ENCODE data around the gene CCDC87. TPM values are rescaled to one million over a fixed set of nuclear protein-coding genes. Genes with fewer than 3 reads are reported as not detected.

Gene CCDC87
- total RNA-seq, 2 experiments from 2014 or later, result 0.09 to 0.14 TPM

DNA sequence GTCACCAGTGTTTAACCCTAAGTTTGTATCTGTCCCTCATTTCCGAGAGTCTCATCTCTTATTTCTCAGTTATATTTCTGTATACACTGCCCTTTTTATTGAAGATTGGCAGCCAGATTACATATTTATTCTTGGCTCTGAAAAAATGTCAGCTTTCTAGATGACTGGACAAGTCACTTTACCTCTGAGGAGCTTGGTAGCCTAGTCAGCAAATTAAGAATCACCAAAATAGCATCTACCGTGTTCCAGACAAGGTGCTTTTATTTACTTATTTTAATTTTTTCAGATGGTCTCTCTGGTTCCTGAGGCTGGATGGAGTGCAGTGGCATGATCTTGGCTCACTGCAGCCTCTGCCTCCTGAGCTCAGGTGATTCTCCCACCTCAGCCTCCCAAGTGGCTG, 40.1 kb upstream of the CCDC87 start:
- H3K4me1 Mint-ChIP-seq, result peaks cover 47% of the 10 kb centered on the region
- intact Hi-C loops (cut with DNase I, micrococcal nuclease), result loop anchor here in 1 of 2 experiments (10.0 kb wide), 1 partner anchor 852 kb away; the partner anchor contains the start of gene AIP
- H3K27ac Mint-ChIP-seq, result no peak overlapping the region
- ATAC-seq, result no peak
- CTCF ChIA-PET, result interaction anchor here (0.7 to 1.9 kb wide), 3 partner anchors 9 to 55 kb away, joined by 3 to 12 read pairs (median 5); partner anchors contain the start of gene RBM4B
- POLR2A ChIA-PET, result interaction anchor here (0.6 to 1.7 kb wide), 5 partner anchors 9 to 637 kb away, joined by 3 to 8 read pairs (median 5); partner anchors contain the start of gene RBM14
- no peak for DNase-seq
- H3K36me3 Mint-ChIP-seq (ENCODE audit: low read depth), result peaks cover 63% of the 10 kb centered on the region
- H3K27me3 Mint-ChIP-seq, result no peaks in the 10 kb centered on the region
- no peak overlapping the region for H3K4me3 Mint-ChIP-seq
- H3K9me3 Mint-ChIP-seq (ENCODE audit: low read depth), result no peaks in the 10 kb centered on the region

DNA sequence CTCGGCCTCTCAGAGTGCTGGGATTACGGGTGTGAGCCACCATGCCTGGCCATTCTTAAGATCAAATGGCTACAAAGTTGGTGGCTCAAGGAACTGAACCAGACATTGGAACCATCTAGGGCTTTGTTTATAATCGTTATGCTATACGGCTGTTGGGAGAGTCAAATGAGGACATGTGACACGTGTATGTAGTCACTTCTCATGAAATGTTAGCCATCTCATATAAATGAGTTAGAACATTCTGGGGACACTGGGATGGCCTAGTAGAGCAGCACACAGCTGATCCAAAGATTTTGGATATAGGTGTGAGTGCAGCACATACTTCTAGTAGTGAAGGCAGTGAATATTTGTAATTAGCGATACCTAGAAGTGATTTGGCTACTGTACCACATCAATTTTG, 39.0 kb upstream of the CCDC87 start:
- Mint-ChIP-seq H3K36me3 (ENCODE audit: low read depth) (peaks cover 64% of the 10 kb centered on the region), H3K27me3 (no peaks in the 10 kb centered on the region), H3K27ac (peak overlapping the region; percentile 69), H3K9me3 (ENCODE audit: low read depth) (no peaks in the 10 kb centered on the region), H3K4me1 (peaks cover 43% of the 10 kb centered on the region), H3K4me3 (no peak overlapping the region)
- POLR2A ChIA-PET, result interaction anchor here (1.5 to 1.7 kb wide), 2 partner anchors 9 to 10 kb away, joined by 6 to 8 read pairs; no protein-coding TSS in a partner anchor
- CTCF ChIA-PET, result interaction anchor here (1.3 kb wide), 1 partner anchor 8 kb away, joined by 3 read pairs; no protein-coding TSS in a partner anchor
- intact Hi-C loops (cut with DNase I, micrococcal nuclease), result loop anchor here in 1 of 2 experiments (10.0 kb wide), 1 partner anchor 853 kb away; the partner anchor contains the start of gene AIP
- ATAC-seq (no peak), DNase-seq (no peak)

DNA sequence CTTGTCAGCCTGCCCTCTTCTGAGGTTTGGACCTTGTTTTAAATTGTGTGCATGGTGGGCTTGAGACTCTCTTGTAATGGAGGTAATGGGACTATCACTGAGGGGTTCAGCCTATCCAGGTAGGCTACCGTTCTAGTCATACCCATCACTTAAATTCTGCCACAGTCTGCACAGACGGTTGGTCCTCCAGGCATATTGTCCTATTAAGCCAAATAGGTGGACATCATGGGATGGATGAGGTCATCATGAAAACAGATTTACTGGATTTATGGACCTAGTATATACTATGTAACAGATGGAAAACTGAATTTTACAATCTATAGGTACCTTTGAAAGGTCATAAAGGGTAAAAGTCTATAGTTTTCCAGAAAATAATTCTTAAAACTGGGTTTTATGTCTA, 36.5 kb upstream of the CCDC87 start:
- no peak for DNase-seq
- no peaks in the 10 kb centered on the region for H3K9me3 Mint-ChIP-seq (ENCODE audit: low read depth)
- POLR2A ChIA-PET, result interaction anchor here (0.6 to 12.1 kb wide), 5 partner anchors 9 to 60 kb away, joined by 3 to 98 read pairs (median 3); partner anchors contain the start of genes RBM4 and RBM4B
- ATAC-seq, result no peak
- intact Hi-C loops (cut with DNase I, micrococcal nuclease), result no loop called here
- no peak overlapping the region for H3K4me3 Mint-ChIP-seq
- H3K27ac Mint-ChIP-seq, result no peak overlapping the region
- CTCF ChIA-PET, result interaction anchor here (1.2 to 1.4 kb wide), 2 partner anchors 8 to 48 kb away, joined by 3 to 4 read pairs; partner anchors contain the start of gene RBM4B
- H3K36me3 Mint-ChIP-seq (ENCODE audit: low read depth), result peaks cover 79% of the 10 kb centered on the region
- peaks cover 37% of the 10 kb centered on the region for H3K4me1 Mint-ChIP-seq
- no peaks in the 10 kb centered on the region for H3K27me3 Mint-ChIP-seq

DNA sequence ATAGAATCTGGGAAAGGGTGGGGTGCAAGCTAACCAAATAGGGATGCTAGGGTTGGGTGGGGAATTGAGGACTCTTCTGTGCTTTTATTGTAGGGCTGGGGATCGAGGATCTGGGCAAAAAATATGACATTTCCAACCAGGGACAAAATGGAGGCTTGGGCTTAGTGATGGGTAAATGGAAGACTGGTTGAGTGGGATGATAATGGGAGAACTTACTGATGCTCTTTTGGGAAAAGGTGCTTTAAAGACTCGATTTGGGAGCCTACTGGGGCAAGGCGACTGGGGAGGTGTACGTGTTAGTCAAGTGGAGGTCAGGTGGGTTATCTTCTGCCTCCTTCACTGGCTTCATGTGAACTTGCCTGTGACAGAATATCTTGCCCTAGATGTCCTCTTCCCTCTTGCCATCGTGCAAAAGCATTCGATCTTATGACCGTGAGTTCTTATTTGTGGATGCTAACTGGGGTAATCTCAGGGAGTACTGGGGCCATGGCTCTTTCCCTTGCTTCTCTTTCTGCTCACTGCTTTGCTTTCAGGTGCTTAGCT, 35.3 kb upstream of the CCDC87 start:
- Mint-ChIP-seq H3K27ac (peak overlapping the region; percentile 8), H3K4me3 (no peak overlapping the region), H3K4me1 (peaks cover 45% of the 10 kb centered on the region), H3K9me3 (ENCODE audit: low read depth) (no peaks in the 10 kb centered on the region), H3K36me3 (ENCODE audit: low read depth) (peaks cover 85% of the 10 kb centered on the region), H3K27me3 (no peaks in the 10 kb centered on the region)
- ChIA-PET POLR2A (interaction anchor here (1.0 to 12.1 kb wide), 4 partner anchors 9 to 49 kb away, joined by 3 to 98 read pairs (median 7); partner anchors contain the start of genes RBM14, RBM4 and RBM4B), CTCF (interaction anchor here (0.7 to 1.4 kb wide), 4 partner anchors 8 to 49 kb away, joined by 3 to 4 read pairs (median 4); partner anchors contain the start of gene RBM4B)
- intact Hi-C loops (cut with DNase I, micrococcal nuclease), result no loop called here
- ATAC-seq, result no peak
- DNase-seq, result no peak

DNA sequence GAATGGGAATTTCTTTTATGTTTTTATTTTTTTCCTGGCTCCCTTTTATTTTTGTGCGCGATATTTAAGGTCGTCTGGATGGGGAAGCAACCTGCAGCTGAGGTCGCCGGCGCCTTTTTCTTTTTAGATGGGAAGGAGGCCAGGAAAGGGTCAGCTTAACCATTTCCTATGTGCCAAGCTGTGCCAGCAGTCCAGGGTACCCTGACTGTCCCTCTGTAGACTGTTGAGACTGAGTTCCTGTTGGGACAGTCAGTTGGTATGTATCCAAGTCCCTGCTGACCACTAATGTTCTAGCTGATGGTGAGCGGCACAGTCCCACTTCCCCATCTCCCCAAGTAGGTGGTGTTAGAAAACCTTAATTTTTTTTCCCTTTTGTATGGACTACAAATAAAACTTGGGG, 34.1 kb upstream of the CCDC87 start:
- H3K9me3 Mint-ChIP-seq (ENCODE audit: low read depth), result no peaks in the 10 kb centered on the region
- peaks cover 51% of the 10 kb centered on the region for H3K4me1 Mint-ChIP-seq
- H3K27ac Mint-ChIP-seq, result no peak overlapping the region

DNA sequence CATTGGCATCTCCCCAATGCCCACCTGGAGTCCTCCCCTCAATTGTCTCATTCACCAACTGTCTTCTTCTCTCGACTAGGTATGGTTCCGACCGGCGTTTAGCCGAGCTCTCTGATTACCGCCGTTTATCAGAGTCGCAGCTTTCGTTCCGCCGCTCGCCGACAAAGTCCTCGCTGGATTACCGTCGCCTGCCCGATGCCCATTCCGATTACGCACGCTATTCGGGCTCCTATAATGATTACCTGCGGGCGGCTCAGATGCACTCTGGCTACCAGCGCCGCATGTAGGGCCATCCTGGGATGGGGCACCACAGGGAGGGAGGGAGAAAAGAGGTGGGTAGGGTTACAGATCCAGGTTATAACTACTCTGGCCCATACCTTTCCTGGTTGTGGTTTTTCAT, 33.5 kb upstream of the CCDC87 start:
- ChIA-PET CTCF (no interaction called here), POLR2A (interaction anchor here (1.0 to 12.1 kb wide), 2 partner anchors 12 to 32 kb away, joined by 4 to 98 read pairs; partner anchors contain the start of gene RBM4)
- Mint-ChIP-seq H3K4me1 (peaks cover 53% of the 10 kb centered on the region), H3K9me3 (ENCODE audit: low read depth) (no peaks in the 10 kb centered on the region), H3K4me3 (no peak overlapping the region), H3K36me3 (ENCODE audit: low read depth) (peaks cover 90% of the 10 kb centered on the region), H3K27ac (no peak overlapping the region), H3K27me3 (no peaks in the 10 kb centered on the region)
- DNase-seq (no peak), ATAC-seq (no peak)
- intact Hi-C loops (cut with DNase I, micrococcal nuclease), result no loop called here

More for the DNA sequence above, 34.1 kb upstream of the CCDC87 start:
- Mint-ChIP-seq H3K4me3 (no peak overlapping the region), H3K36me3 (ENCODE audit: low read depth) (peaks cover 89% of the 10 kb centered on the region), H3K27me3 (no peaks in the 10 kb centered on the region)
- ChIA-PET POLR2A (interaction anchor here (0.7 to 12.1 kb wide), 6 partner anchors 8 to 50 kb away, joined by 4 to 98 read pairs (median 5); partner anchors contain the start of genes RBM14, RBM4 and RBM4B), CTCF (interaction anchor here (1.2 kb wide), 1 partner anchor 9 kb away, joined by 3 read pairs; no protein-coding TSS in a partner anchor)
- ATAC-seq, result no peak
- intact Hi-C loops (cut with DNase I, micrococcal nuclease), result no loop called here
- no peak for DNase-seq

DNA sequence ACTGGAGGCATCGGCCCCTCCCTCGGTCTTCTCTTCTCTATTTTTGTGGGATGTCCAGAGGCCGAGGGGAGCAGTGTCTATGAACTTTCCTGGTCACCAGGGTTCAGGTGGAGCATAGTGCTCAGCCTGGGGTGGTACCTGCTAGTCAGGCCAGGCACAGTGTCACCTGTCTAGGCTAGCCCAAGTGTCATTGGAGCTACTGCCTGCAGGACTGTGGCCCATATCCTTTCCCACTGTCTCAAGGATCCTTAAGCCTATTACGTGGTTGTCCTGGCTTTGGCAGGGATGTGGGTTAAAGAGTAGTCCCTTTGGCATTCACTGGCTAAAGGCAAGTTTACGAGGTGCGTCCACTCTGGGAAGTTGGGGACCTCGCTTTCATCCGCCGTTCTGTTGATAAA, 32.9 kb upstream of the CCDC87 start:
- ChIA-PET POLR2A (interaction anchor here (12.1 kb wide), 1 partner anchor 12 kb away, joined by 98 read pairs; the partner anchor contains the start of gene RBM4), CTCF (interaction anchor here (0.7 kb wide), 1 partner anchor 63 kb away, joined by 4 read pairs; no protein-coding TSS in a partner anchor)
- intact Hi-C loops (cut with DNase I, micrococcal nuclease), result no loop called here
- peaks cover 59% of the 10 kb centered on the region for H3K4me1 Mint-ChIP-seq
- no peak overlapping the region for H3K27ac Mint-ChIP-seq
- no peak for ATAC-seq
- H3K27me3 Mint-ChIP-seq, result no peaks in the 10 kb centered on the region
- DNase-seq, result no peak
- H3K4me3 Mint-ChIP-seq, result no peak overlapping the region
- no peaks in the 10 kb centered on the region for H3K9me3 Mint-ChIP-seq (ENCODE audit: low read depth)
- H3K36me3 Mint-ChIP-seq (ENCODE audit: low read depth), result peaks cover 92% of the 10 kb centered on the region

- intact Hi-C loops (cut with DNase I, micrococcal nuclease), result no loop called here
- Mint-ChIP-seq H3K9me3 (ENCODE audit: low read depth) (no peaks in the 10 kb centered on the region), H3K27ac (no peak overlapping the region), H3K36me3 (ENCODE audit: low read depth) (peaks cover 94% of the 10 kb centered on the region), H3K27me3 (no peaks in the 10 kb centered on the region), H3K4me1 (peaks cover 62% of the 10 kb centered on the region), H3K4me3 (no peak overlapping the region)
- ATAC-seq (no peak), DNase-seq (no peak)
- CTCF ChIA-PET, result interaction anchor here (0.7 to 2.7 kb wide), 2 partner anchors 8 to 63 kb away, joined by 4 to 12 read pairs; no protein-coding TSS in a partner anchor
- POLR2A ChIA-PET, result interaction anchor here (0.8 to 12.1 kb wide), 6 partner anchors 9 to 52 kb away, joined by 3 to 98 read pairs (median 3); partner anchors contain the start of genes RBM14, RBM4 and RBM4B
These were observed 32.3 kb upstream of the CCDC87 start for GRCh38 chr11:66625041-66625751.

DNA sequence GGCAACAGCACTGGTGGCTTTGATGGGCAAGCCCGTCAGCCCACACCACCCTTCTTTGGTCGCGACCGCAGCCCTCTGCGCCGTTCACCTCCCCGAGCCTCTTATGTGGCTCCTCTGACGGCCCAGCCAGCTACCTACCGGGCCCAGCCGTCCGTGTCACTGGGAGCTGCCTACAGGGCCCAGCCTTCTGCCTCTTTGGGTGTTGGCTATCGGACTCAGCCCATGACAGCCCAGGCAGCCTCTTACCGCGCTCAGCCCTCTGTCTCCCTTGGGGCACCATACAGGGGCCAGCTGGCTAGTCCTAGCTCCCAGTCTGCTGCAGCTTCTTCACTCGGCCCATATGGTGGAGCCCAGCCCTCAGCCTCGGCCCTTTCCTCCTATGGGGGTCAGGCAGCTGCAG, 31.6 kb upstream of the CCDC87 start:
- Mint-ChIP-seq H3K4me1 (peaks cover 63% of the 10 kb centered on the region), H3K4me3 (no peak overlapping the region), H3K36me3 (ENCODE audit: low read depth) (peaks cover 93% of the 10 kb centered on the region), H3K27ac (no peak overlapping the region), H3K9me3 (ENCODE audit: low read depth) (no peaks in the 10 kb centered on the region), H3K27me3 (no peaks in the 10 kb centered on the region)
- intact Hi-C loops (cut with DNase I, micrococcal nuclease), result no loop called here
- POLR2A ChIA-PET, result interaction anchor here (0.8 to 12.1 kb wide), 6 partner anchors 8 to 53 kb away, joined by 3 to 98 read pairs (median 3); partner anchors contain the start of genes RBM14, RBM4 and RBM4B
- no peak for DNase-seq
- ATAC-seq, result no peak
- CTCF ChIA-PET, result interaction anchor here (2.7 to 4.4 kb wide), 2 partner anchors 9 to 13 kb away, joined by 12 to 32 read pairs; partner anchors contain the start of gene RBM4

GRCh38 chr11:66619080-66619554, 26.3 kb upstream of the CCDC87 start:
- Mint-ChIP-seq H3K36me3 (ENCODE audit: low read depth) (peaks cover 82% of the 10 kb centered on the region), H3K27me3 (no peaks in the 10 kb centered on the region), H3K27ac (peak overlapping the region; percentile 97), H3K4me1 (peaks cover 55% of the 10 kb centered on the region), H3K4me3 (peak overlapping the region; percentile 89), H3K9me3 (ENCODE audit: low read depth) (no peaks in the 10 kb centered on the region)
- POLR2A ChIA-PET, result interaction anchor here (0.6 to 12.1 kb wide), 8 partner anchors 8 to 620 kb away, joined by 3 to 98 read pairs (median 6); partner anchors contain the start of genes CCDC87, CCS, CTSF and RBM4
- intact Hi-C loops (cut with DNase I, micrococcal nuclease), result loop anchor here (1.0 to 5.0 kb wide), 4 partner anchors 19 to 352 kb away; partner anchors contain the start of genes DPP3 (in 1 of the 2), RAB1B (in 1 of the 2) and RBM4 (in 1 of the 2)
- DNase-seq (no peak), ATAC-seq (peak; percentile 10)
- CTCF ChIA-PET, result interaction anchor here (0.6 to 2.3 kb wide), 10 partner anchors 9 to 230 kb away, joined by 3 to 14 read pairs (median 3); partner anchors contain the start of genes RBM4 and RBM4B

All from activated CD4-positive, alpha-beta T cell treated with anti-CD3 and anti-CD28 coated beads for 36 hours (primary cell).